DOHH2 (cell line): Measurements from ENCODE around the gene PGAP2.

Experiments
- H3F3A ChIP-seq: fragments of 200-600 bp; sonication (generic), shearing (Covaris generic); 2 replicates; pipeline ENCODE4 v1.6.0; 2016; ENCODE audit warnings: antibody characterized with exemption, mild to moderate bottlenecking; ENCODE audit not compliant: control insufficient read depth, insufficient read depth
- H3K27ac ChIP-seq: fragments of 200-600 bp; sonication (generic); 2 replicates; pipeline ENCODE4 v1.5.1; 2014; ENCODE audit warnings: low read depth, mild to moderate bottlenecking, low read length, moderate library complexity
- H3K27me3 ChIP-seq: fragments of 200-600 bp; sonication (generic); 2 replicates; pipeline ENCODE4 v1.6.1; 2014; ENCODE audit warnings: mild to moderate bottlenecking, low read length, mixed read lengths; ENCODE audit not compliant: control insufficient read depth
- H3K36me3 ChIP-seq: fragments of 200-600 bp; sonication (generic); 2 replicates; pipeline ENCODE4 v1.6.1; 2014; ENCODE audit warnings: mild to moderate bottlenecking, low read length, moderate library complexity, mixed read lengths; ENCODE audit not compliant: control insufficient read depth
- H3K4me1 ChIP-seq: fragments of 200-600 bp; sonication (generic); 2 replicates; pipeline ENCODE4 v1.6.1; 2014; ENCODE audit warnings: mild to moderate bottlenecking, low read length, mixed read lengths; ENCODE audit not compliant: control insufficient read depth
- H3K4me2 ChIP-seq: fragments of 200-600 bp; sonication (generic); 2 replicates; pipeline ENCODE4 v1.6.0; 2014; ENCODE audit warnings: mild to moderate bottlenecking, low read length, moderate library complexity
- H3K4me3 ChIP-seq: fragments of 200-600 bp; sonication (generic); 2 replicates; pipeline ENCODE4 v1.5.1; 2014; ENCODE audit warnings: mild to moderate bottlenecking, low read length, mixed read lengths
- H3K79me2 ChIP-seq: fragments of 200-600 bp; sonication (generic); 2 replicates; pipeline ENCODE4 v1.6.1; 2014; ENCODE audit warnings: mild to moderate bottlenecking, low read length, mixed read lengths; ENCODE audit not compliant: control insufficient read depth
- H3K9me2 ChIP-seq: fragments of 200-600 bp; sonication (generic); replicated peaks from 2 replicates; pipeline ENCODE4 v1.6.1; 2014; ENCODE audit warnings: mild to moderate bottlenecking, low read length, mixed read lengths; ENCODE audit not compliant: control insufficient read depth
- H3K9me3 ChIP-seq: fragments of 200-600 bp; sonication (generic); 2 replicates; pipeline ENCODE4 v1.6.1; 2014; ENCODE audit warnings: antibody characterized with exemption, low read length, mixed read lengths; ENCODE audit not compliant: control insufficient read depth, insufficient read depth
- H4K20me1 ChIP-seq: fragments of 200-600 bp; sonication (generic); 2 replicates; pipeline ENCODE4 v1.6.0; 2014; ENCODE audit warnings: low read depth, mild to moderate bottlenecking, antibody characterized with exemption, low read length, moderate library complexity; ENCODE audit not compliant: control insufficient read depth, insufficient read depth
- EZH2phosphoT487 ChIP-seq: fragments of 200-600 bp; sonication (generic); IDR thresholded peaks from 2 replicates; pipeline ENCODE4 v1.6.1; 2017; ENCODE audit warnings: borderline replicate concordance, mild to moderate bottlenecking, antibody characterized with exemption, low read length, moderate library complexity, mixed read lengths
- TF ChIP-seq, protein P1 (sequence below): fragments of 200-600 bp; sonication (generic); IDR thresholded peaks from one replicate; pipeline ENCODE4 v1.5.1; 2014; ENCODE audit warnings: antibody characterized with exemption, mild to moderate bottlenecking, low read depth, low read length; ENCODE audit not compliant: poor library complexity, severe bottlenecking

The PGAP2 gene

DNA sequence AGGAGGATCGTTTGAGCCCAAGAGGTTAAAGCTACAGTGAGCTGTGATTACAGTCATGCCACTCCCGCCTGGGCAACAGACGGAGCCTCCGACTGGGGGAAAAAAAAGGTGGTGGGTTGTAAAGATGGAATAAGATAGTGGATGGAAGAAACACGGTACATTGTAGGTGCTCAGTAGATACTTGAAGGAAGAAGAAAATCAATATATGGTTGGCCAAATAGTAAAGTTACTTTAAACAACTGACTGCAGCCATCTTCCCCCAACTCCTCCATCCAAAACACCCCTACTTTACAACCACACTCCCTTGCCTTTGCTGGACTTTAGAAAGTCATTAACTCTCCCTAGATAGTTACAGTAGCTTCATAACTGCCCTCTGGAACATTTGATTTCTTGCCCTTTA lies 8.5 kb upstream of the PGAP2 start:
- Histone ChIP-seq H3K4me1 (peaks cover 28% of the 10 kb centered on the region), H3K4me2 (no peak overlapping the region)
- TF ChIP-seq, protein P1, sequence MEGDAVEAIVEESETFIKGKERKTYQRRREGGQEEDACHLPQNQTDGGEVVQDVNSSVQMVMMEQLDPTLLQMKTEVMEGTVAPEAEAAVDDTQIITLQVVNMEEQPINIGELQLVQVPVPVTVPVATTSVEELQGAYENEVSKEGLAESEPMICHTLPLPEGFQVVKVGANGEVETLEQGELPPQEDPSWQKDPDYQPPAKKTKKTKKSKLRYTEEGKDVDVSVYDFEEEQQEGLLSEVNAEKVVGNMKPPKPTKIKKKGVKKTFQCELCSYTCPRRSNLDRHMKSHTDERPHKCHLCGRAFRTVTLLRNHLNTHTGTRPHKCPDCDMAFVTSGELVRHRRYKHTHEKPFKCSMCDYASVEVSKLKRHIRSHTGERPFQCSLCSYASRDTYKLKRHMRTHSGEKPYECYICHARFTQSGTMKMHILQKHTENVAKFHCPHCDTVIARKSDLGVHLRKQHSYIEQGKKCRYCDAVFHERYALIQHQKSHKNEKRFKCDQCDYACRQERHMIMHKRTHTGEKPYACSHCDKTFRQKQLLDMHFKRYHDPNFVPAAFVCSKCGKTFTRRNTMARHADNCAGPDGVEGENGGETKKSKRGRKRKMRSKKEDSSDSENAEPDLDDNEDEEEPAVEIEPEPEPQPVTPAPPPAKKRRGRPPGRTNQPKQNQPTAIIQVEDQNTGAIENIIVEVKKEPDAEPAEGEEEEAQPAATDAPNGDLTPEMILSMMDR: no peak
- TF ChIP-seq EZH2phosphoT487: no peak

DNA sequence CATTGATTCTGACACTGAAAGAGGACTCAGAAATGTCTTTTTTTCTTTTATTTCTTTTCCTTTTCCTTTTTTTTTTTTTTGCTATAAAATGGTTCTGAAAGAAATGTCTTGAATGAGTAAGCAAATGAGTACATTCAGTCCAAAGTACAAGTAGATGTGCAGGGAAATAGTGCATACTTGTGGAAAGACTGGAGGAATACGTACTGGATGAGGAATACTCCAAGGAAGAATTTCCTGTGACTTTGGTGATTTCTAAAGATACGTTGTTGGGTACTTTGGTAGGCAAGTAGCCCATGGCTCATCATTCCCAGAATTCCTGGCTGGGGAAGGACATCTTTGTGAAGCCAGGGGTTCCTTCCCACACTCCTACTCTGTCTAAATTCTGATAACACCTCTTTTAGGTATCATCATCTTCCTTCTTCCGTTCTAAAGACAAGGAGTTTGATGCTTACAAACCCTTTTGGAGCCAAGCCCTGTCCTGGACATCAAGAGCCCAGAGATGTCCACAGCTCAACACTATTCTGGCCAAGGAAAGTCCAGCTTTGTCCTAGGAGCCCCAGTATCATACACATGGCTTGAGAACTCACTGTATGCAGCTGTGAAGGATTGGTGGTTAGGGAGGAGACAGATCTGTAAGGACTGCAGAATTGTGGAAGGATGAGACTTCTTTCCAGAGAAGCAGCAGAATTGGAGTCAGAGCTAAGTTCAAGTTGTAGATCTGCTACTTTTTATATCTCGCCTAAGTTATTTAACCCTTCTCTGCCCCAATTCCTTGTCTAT lies 6.2 kb upstream of the PGAP2 start:
- peaks cover under 1% of the 10 kb centered on the region; the same call in 1 of the 2 replicates for H3K36me3 ChIP-seq
- H3K27me3 ChIP-seq: no peaks in the 10 kb centered on the region
- H3K9me3 ChIP-seq: no peaks in the 10 kb centered on the region
- H3F3A ChIP-seq: peaks cover 5% of the 10 kb centered on the region; the same call in 1 of the 2 replicates
- H4K20me1 ChIP-seq: no peaks in the 10 kb centered on the region
- peaks cover 13% of the 10 kb centered on the region for H3K4me1 ChIP-seq
- TF ChIP-seq, protein P1: no peak
- TF ChIP-seq EZH2phosphoT487: no peak
- H3K4me3 ChIP-seq: no peak overlapping the region
- H3K79me2 ChIP-seq: peaks cover 21% of the 10 kb centered on the region
- no peaks in the 10 kb centered on the region for H3K9me2 ChIP-seq
- H3K4me2 ChIP-seq: no peak overlapping the region
- no peak overlapping the region for H3K27ac ChIP-seq

More for the DNA sequence above, 8.5 kb upstream of the PGAP2 start:
- Histone ChIP-seq H3K9me3 (no peaks in the 10 kb centered on the region), H4K20me1 (peaks cover 21% of the 10 kb centered on the region), H3F3A (peaks cover 5% of the 10 kb centered on the region; the same call in 1 of the 2 replicates), H3K27me3 (no peaks in the 10 kb centered on the region), H3K4me3 (no peak overlapping the region), H3K27ac (no peak overlapping the region), H3K79me2 (peaks cover 44% of the 10 kb centered on the region), H3K9me2 (no peaks in the 10 kb centered on the region), H3K36me3 (peaks cover 24% of the 10 kb centered on the region)

DNA sequence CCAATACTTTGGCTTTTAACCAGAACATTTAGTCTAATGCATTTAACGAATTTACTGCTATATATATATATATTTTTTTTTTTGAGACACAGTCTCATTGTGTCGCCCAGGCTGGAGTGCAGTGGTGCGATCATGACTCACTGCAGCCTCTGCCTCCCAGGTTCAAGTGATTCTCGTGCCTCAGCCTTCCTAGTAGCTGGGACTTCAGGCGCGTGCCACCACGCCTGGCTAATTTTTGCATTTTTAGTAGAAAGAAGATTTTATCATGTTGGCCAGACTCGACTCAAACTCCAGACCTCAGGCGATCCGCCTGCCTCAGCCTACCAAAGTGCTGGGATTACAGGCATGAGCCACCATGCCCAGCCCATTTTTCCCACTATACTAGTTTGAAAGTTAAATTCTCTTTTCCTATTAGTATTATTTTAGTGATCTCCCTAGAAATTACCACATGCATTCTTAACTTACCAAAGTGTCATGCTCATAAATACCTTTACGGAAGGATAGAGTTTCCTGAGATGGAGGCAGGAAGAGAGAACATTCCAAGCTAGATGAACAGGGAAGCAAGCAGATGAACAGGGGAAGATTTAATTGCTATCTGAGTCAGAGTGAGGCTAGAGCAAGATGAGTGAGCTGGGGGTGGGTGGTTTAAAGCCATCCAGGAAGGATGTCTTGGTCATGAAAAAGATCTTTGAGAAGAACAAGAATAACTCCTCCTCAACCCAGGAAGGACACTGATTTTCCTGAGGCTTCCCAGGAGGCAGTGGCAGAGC lies 4.4 kb upstream of the PGAP2 start:
- Histone ChIP-seq H3K9me3 (no peaks in the 10 kb centered on the region), H3K27me3 (no peaks in the 10 kb centered on the region), H3K9me2 (no peaks in the 10 kb centered on the region), H4K20me1 (no peaks in the 10 kb centered on the region), H3K79me2 (peaks cover 8% of the 10 kb centered on the region), H3F3A (peaks cover 8% of the 10 kb centered on the region; the same call in 1 of the 2 replicates), H3K4me1 (peaks cover 9% of the 10 kb centered on the region), H3K4me2 (no peak overlapping the region), H3K27ac (no peak overlapping the region), H3K4me3 (no peak overlapping the region), H3K36me3 (no peaks in the 10 kb centered on the region)
- TF ChIP-seq, protein P1: no peak
- no peak for TF ChIP-seq EZH2phosphoT487
